ENCODE results near the gene PLEKHD1.
"Not testable (repeated sequence)": the region's sequence is repeated elsewhere in the genome, so short reads cannot be mapped to it uniquely, and the experiment has no call there.

Gene PLEKHD1

GRCh38 chr14:69484444-69485314 lies at the start of gene PLEKHD1:
Gene PLEKHD1, plus strand, starts transcription at chr14:69484728. Its CDS starts 238 bp downstream, at chr14:69484966.
- no peak for FAIRE-seq

GRCh38 chr14:69439521-69440270 lies 44.8 kb upstream of the PLEKHD1 start:
- no peak for FAIRE-seq

- no peak for FAIRE-seq
Observed at GRCh38 chr14:69441948-69442347, 42.6 kb upstream of the PLEKHD1 start.

GRCh38 chr14:69443296-69443805 lies 41.2 kb upstream of the PLEKHD1 start:
- FAIRE-seq = no peak

GRCh38 chr14:69449216-69449615 lies 35.3 kb upstream of the PLEKHD1 start:
- no peak for FAIRE-seq

GRCh38 chr14:69451941-69452340 lies 32.6 kb upstream of the PLEKHD1 start:
- no peak for FAIRE-seq

- FAIRE-seq = no peak
Observed at GRCh38 chr14:69458350-69458749, 26.2 kb upstream of the PLEKHD1 start.

GRCh38 chr14:69459122-69459521 lies 25.4 kb upstream of the PLEKHD1 start:
- no peak for FAIRE-seq

GRCh38 chr14:69460093-69460701 lies 24.3 kb upstream of the PLEKHD1 start:
- peak; percentile 63 for FAIRE-seq

GRCh38 chr14:69464379-69464778 lies 20.1 kb upstream of the PLEKHD1 start:
- no peak for FAIRE-seq

GRCh38 chr14:69464829-69465228 lies 19.7 kb upstream of the PLEKHD1 start:
- FAIRE-seq = no peak

- no peak for FAIRE-seq
Observed at GRCh38 chr14:69468949-69469348, 15.6 kb upstream of the PLEKHD1 start.

- FAIRE-seq = no peak
Observed at GRCh38 chr14:69471436-69471835, 13.1 kb upstream of the PLEKHD1 start.

- no peak for FAIRE-seq
Observed at GRCh38 chr14:69471916-69472315, 12.6 kb upstream of the PLEKHD1 start.

GRCh38 chr14:69473260-69473659 lies 11.3 kb upstream of the PLEKHD1 start:
- no peak for FAIRE-seq

GRCh38 chr14:69473946-69474345 lies 10.6 kb upstream of the PLEKHD1 start:
- no peak for FAIRE-seq

GRCh38 chr14:69475194-69475818 lies 9.2 kb upstream of the PLEKHD1 start:
- FAIRE-seq = no peak

GRCh38 chr14:69476824-69477450 lies 7.6 kb upstream of the PLEKHD1 start:
- not testable (repeated sequence) for FAIRE-seq

- FAIRE-seq = not testable (repeated sequence)
Observed at GRCh38 chr14:69478055-69478454, 6.5 kb upstream of the PLEKHD1 start.

- FAIRE-seq = no peak
Observed at GRCh38 chr14:69479696-69480095, 4.8 kb upstream of the PLEKHD1 start.

- no peak for FAIRE-seq
Observed at GRCh38 chr14:69480136-69480535, 4.4 kb upstream of the PLEKHD1 start.

Measured in endometrium (tissue), 2 donors.